Epithelial cell of prostate (primary cell): Measurements from ENCODE around the gene ANKRD13A.
"Not testable (repeated sequence)": the region's sequence is repeated elsewhere in the genome, so short reads cannot be mapped to it uniquely, and the experiment has no call there.

Experiments used
- DNase-seq: peaks from one replicate; pipeline ENCODE4 v3.0.0-alpha.2; 2011; ENCODE audit warnings: low read depth, low spot score
- H3K27ac ChIP-seq: fragments of 450-650 bp; 2 replicates; pipeline ENCODE4 v1.5.1; 2017; ENCODE audit warnings: mild to moderate bottlenecking

ANKRD13A gene

DNA sequence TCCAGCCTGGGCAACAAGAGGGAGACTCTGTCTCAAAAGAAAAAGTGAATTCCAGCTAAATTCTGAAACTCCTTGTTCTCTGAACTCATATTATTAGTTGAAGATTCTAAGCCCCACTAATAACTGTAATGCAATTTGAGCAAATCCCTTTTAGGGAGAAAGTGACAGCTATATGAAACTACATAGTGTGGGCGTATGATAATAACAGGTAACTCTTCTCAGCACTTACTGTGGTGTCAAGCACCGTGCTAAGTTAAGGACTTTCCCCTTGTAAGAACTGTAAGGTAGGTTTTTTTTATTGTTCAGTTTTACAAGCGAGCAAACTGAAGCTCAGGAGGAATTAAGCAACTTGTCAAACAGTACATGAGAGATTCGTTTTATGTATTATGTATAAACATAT lies 5.4 kb downstream of the ANKRD13A start:
- no peak for DNase-seq
- H3K27ac ChIP-seq: no peak overlapping the region

DNA sequence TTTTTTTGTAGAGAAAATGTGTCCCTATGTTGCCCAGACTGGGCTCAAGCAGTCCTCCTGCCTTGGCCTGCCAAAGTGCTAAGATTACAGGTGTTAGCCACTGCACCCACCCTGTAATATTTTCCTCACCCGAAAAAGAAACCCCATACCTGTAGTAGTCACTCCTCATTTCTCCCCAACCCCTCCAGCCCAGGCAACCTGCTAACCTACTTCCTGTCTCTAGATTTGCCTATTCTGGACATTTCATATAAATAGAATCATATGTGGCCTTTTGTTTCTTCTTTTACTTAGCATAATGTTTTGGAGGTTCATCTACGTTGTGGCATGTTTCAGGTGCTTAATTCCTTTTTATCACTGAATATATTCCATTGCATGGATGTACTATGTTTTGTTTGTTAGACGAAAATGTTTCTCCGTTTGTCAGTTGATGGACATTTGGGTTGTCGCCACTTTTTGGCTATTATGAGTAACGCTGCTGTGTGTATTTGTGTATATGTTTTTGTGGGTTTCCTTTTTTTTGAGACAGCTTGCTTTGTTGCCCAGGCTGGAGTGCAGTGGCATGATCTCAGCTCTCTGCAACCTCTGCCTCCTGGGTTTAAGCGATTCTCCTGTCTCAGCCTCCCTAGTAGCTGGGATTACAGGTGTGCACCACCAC lies 6.2 kb downstream of the ANKRD13A start:
- no peak for DNase-seq
- H3K27ac ChIP-seq: no peak overlapping the region

DNA sequence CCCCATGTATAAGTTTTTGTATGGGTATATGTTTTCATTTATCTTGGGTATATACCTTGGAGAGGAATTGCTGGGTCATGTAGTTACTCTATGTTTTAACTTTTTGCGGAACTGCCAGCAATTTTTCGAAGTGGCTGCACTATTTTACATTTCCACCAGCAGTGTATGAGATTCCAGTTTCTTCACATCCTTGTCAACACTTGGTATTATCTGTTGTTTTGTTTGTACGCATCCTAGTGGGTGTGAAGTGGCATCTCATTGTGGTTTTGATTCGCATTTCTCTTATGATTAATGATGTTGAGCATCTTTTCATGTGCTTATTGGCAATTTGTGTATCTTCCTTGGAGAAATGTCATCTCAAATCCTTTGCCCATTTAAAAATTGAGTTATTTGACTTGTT lies 6.9 kb downstream of the ANKRD13A start:
- no peak overlapping the region for H3K27ac ChIP-seq

DNA sequence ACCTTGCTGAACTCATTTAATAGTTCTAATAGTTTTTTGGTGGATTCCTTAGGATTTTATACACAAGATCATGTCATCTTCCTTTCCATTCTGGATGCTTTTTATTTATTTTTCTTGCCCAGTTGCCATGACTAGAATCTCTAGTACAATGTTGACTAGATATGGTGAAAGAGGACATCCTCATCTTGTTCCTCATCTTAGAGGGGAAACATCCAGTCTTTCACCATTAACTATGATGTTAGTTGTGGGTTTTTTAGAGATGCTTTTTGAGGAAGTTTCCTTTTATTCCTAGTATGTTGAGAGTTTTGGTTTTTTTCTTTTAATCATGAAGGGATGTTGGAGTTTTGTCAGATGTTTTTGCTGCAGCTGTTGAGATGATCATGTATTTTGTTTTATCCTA lies 8.7 kb downstream of the ANKRD13A start:
- no peak overlapping the region for H3K27ac ChIP-seq
- no peak for DNase-seq

More for the DNA sequence above, 6.9 kb downstream of the ANKRD13A start:
- DNase-seq: no peak

DNA sequence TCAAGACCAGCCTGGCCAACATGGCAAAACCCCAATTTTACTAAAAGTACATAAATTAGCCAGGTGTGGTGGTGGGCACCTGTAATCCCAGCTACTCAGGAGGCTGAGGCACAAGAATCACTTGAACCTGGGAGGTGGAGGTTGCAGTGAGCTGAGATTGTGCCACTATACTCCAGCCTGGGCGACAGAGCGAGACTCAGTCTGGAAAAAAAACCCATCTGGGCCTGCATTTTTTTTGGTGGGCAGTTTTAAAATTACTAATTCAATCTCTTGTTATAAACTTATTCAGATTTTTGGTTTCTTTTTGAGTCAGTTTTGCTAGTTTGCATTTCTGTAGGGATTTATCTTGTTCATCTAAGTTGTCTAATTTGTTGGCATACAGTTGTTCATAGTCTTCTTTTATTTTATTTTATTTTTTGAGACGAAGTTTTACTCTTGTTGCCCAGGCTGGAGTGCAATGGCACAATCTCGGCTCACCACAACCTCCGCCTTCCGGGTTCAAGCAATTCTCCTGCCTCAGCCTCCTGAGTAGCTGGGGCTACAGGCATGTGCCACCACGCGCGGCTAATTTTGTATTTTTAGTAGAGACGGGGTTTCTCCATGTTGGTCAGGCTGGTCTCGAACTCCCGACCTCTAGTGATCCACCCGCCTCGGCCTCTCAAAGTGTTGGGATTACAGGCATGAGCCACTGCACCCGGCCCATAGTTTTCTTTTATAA lies 9.6 kb downstream of the ANKRD13A start:
- not testable (repeated sequence) for H3K27ac ChIP-seq, DNase-seq

DNA sequence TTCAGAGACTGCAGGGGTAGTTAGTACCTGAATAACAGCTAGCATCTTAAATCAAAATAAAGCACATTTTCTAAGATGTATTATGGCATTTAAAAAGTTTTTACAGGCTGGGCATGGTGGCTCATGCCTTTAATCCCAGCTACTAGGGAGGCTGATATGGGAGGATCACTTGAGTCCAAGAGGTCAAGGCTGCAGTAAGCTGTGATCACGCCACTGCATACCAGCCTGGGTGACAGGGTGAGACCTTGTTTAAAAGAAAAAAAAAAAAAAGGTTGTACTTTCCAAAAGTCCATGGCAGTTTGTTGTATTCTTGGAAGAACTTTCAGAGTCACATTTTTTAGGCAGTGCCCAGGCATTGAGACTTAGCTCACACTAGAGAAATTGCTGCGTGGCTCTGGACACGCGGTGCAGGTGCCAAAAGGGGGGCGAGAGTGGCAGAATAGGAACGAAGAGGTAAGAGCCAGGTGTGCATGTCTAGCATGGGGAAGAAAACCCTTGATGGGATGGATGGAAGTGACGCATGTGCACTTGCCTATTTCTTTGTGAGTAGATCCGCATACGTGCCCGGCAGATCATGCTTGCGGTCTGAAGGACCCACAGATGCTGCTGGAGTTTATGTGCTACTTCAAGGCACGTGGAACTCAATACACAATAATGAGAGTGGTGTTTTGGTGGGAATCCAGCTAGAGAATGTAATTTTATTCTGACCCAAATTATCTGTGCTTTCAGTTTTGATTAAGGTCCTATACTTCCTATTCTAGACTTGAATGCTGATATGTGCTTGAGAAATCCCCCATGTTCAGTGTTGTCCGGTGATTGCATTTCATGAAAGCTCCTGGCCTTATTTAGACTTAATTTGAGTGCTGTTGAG lies 11.9 kb downstream of the ANKRD13A start:
- DNase-seq: no peak
- no peak overlapping the region for H3K27ac ChIP-seq

DNA sequence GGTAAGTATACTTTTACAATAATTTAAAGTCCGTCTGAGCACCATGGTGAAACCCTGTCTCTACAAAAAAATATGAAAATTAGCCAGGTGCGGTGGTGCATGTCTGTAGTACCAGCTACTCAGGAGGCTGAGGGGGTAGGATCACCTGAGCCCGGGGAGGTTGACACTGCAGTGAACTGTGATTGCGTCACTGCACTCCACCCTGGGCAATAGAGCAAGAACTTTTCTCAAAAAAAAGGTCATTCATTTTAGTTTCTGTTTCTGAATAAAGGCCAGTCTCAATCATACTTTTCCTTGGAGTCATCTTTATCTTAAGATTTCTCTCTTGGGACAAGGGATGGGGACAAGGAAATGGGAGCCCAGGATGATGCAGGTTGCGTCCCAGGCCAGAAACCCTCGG lies 12.9 kb downstream of the ANKRD13A start:
- DNase-seq: no peak
- H3K27ac ChIP-seq: no peak overlapping the region

DNA sequence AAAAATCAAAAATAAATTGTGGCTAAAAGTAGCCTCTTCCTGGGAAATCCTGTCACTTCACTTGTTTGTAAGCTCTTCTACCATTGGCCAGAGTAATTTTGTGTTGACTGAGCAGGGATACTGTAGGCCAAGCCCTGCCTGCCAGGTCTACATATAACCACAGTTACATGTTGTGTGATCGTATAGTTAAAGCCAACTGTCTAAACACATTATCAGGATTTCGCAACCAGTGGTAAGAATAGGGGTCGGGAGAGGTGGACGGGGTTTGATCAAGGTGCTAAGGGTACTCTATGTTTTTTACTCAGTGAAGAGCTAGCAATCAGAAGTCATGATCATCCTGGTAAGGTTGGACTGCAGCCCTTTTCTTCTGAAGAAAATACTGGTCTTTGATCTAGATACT lies 13.4 kb downstream of the ANKRD13A start:
- no peak for DNase-seq
- H3K27ac ChIP-seq: no peak overlapping the region

DNA sequence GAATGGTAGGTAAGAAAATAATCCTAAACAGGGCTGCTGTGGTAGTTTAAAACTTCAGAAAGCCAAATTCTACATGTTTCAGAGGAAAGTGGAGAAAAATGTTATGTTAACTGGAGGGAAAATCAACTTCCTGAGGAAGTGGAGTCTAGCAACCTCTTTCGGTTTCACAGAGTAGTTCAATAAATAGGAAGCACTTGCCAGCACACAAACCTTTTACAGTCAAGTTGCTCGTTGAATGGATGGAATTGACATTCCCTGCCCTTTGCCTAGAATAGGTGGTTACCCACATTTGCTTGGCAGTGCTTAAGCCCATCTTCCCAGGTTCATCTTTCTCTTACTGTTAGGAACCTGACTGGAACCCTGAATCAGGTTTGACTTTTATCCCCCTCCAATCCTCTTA lies 15.9 kb downstream of the ANKRD13A start:
- DNase-seq: no peak
- no peak overlapping the region for H3K27ac ChIP-seq

DNA sequence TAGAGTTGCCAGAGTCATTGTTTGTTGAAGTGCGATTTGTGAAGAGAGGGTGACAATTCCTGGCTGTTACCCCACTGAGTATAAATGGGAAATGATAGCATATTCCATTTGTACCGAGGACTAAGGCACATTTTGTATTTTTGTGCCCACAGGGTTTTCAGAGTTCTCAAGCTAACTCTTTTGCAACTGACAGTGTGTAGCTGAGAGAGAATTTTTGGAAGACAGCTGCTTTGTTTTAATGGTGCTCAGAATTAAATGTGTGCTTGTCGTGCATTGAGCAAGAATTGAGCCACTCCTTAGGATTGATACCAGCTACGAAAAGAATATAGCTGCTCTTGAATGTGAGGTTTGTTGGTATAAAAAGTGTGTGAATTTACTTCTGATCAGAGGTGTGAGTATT lies 21.7 kb downstream of the ANKRD13A start:
- no peak overlapping the region for H3K27ac ChIP-seq
- no peak for DNase-seq

DNA sequence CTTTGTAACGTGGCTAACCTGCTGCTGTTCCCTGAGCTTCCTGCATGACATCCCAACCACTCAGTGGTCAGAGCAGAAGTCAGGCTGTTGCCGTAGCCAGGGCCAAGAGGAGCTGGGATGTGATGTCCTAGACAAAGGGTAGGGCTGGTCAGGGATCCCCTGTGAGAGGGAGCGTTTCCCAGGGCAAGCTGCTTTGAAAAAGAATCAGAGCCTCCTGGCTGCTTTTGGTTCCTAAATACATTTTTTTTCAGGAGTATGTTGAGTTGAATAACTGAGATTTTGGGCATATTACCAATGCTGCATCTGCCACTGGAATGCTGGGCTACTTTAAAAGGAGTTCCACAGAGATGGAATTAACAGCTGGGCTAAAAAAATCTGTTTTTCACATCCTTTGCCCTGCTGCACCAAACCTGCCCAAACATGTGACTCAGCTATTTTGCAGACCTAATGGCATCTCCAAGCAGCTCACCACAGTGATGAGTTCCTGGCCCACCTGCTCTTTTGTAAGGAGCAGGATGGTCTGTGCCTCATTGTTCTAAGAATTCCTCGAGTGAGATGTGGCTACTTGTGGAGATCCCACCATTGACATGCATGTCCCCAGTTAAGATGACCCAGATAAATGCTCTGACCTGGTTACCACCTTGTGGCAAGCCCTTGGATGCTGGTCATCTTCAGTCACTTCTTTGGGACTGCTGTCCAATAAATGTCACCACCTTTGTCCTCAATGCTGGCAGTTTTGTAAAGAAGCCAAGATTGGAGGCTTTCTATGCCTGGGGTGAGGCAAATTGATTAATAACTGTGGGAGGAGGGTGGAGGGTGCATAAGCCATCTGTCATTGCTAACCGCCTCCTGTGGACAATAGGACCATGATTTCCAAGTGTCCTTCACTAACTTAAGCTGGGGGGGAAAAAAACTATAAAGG lies 24.1 kb downstream of the ANKRD13A start:
- no peak for DNase-seq
- no peak overlapping the region for H3K27ac ChIP-seq

DNA sequence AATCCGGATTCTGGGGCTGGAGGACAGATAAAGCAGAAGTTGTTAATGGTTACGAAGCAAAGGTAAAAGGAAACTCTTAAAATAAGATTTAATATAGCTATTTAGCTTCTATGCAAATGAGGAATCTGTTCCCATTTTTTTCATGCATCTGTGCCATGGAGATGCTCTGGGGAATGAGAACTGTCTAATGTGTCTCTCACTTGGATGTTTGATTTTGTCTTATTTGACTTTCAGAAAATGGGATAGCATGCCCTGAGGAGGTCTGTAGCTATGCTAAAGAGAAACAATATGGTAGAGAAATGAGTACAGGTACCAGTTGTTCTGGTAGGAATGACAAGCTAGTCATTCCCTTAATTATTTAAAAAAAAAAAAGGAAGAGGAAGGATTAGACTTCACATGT lies 24.8 kb downstream of the ANKRD13A start:
- no peak overlapping the region for H3K27ac ChIP-seq
- no peak for DNase-seq

DNA sequence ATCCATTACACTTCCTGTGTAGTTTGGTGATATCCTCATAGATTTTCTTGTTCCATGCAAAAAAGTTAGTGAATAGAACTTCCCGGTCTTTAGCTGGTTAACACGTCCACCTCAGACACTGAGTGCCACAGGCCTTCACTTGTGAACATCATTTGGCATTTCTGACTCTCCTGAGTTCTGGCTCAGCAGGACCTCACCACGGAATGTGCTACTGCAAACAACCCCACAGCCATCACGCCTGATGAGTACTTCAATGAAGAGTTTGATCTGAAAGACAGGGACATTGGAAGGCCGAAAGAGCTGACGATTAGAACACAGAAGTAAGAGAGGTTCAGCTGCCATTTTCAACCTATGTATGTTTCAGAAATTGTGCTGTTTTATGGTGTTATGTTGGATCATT lies 29.1 kb downstream of the ANKRD13A start:
- no peak overlapping the region for H3K27ac ChIP-seq
- no peak for DNase-seq

DNA sequence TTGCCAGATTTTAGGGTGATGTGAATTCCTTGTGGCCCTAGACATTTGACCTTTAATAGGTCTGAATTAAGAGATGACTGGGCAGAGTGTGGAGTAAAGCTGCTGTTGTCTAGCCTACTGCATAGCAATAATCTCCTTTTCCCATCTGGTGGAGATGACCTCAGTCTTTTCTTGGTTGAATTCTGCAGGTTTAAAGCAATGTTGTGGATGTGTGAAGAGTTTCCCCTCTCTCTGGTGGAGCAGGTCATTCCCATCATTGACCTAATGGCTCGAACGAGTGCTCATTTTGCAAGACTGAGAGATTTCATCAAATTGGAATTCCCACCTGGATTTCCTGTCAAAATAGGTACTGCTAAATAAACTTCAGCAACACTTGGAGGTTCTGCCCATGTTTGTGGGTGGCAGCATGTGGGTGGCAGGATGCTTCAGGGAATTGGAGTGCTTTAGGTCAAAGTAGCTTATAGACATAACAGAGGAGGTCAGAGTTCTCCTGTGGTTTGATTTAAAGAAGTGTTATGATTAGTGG lies 30.1 kb downstream of the ANKRD13A start:
- no peak for DNase-seq
- H3K27ac ChIP-seq: no peak overlapping the region

DNA sequence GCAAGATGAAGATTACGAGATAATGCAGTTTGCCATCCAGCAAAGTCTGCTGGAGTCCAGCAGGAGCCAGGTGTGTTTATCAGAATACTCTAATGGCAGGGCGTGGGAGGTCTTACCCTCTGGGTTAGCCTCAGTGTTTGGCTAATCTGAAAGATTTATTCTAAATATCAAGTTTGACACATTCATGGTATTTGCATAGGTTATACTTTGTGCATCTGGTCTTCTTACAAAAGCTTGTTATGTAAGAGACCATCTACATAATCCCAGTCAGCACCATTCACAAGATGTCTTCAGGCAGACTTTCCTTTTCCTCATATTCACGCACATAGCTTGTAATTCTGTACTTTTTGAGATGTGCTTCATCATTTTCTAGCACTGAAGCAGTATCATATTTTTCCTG lies 34.7 kb downstream of the ANKRD13A start:
- no peak for DNase-seq
- no peak overlapping the region for H3K27ac ChIP-seq

DNA sequence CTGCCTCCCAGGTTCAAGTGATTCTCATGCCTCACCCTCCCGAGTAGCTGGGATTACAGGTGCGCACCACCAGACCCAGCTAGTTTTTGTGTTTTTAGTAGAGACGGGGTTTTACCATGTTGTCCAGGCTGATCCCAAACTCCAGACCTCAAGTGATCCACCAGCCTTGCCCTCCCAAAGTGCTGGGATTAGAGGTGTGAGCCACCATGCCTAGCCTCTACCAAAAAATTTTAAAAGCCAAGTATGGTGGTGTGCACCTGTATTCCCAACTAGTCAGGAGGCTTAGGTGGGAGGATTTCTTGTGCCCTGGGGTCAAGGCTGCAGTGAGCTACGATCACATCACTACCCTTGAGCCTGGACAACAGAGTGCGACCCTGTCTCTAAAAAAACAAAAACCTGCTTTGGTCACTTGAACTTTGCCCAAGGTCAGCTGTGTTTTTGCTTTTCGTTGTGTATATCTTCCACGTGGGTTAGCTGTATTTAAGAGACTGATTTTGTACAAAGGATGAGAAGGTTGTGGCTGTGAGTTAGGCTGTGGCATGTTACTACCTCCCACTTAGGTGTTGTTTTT lies 36.4 kb downstream of the ANKRD13A start:
- H3K27ac ChIP-seq: no peak overlapping the region

DNA sequence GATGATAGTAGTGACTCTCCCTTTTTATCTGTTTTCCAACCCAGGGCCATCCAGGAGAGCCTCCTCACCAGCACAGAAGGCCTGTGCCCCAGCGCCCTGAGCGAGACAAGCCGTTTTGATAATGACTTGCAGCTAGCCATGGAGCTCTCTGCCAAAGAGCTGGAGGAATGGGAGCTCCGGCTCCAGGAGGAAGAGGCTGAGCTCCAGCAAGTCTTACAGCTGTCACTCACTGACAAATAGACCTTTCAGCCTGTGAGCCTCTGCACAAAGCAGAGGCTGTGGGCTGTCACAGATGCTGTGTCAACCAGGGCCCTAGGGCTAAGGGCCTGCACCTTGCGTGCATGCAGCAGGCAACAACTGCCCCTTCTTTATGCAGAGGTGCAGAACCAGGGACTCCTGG lies 38.1 kb downstream of the ANKRD13A start:
- H3K27ac ChIP-seq: no peak overlapping the region
- no peak for DNase-seq

More for the DNA sequence above, 36.4 kb downstream of the ANKRD13A start:
- DNase-seq: no peak

DNA sequence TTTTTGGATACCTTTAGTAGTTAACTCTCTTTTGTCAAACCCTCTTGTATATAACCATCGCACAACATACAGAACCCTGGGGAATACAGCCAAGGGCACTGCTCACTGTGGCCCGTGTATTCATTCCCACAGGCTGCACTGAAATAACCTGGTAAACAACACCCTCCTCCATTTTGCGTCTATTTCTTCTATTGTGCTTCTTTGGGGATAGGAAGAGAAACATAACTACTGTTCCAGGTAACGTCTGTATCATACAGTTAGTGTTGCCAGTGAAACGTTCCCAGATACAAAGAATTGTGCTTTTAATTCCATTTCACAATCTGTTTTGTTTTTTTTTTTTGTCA lies 39.5 kb downstream of the ANKRD13A start:
- no peak for DNase-seq
- H3K27ac ChIP-seq: peak overlapping the region; percentile 97

DNA sequence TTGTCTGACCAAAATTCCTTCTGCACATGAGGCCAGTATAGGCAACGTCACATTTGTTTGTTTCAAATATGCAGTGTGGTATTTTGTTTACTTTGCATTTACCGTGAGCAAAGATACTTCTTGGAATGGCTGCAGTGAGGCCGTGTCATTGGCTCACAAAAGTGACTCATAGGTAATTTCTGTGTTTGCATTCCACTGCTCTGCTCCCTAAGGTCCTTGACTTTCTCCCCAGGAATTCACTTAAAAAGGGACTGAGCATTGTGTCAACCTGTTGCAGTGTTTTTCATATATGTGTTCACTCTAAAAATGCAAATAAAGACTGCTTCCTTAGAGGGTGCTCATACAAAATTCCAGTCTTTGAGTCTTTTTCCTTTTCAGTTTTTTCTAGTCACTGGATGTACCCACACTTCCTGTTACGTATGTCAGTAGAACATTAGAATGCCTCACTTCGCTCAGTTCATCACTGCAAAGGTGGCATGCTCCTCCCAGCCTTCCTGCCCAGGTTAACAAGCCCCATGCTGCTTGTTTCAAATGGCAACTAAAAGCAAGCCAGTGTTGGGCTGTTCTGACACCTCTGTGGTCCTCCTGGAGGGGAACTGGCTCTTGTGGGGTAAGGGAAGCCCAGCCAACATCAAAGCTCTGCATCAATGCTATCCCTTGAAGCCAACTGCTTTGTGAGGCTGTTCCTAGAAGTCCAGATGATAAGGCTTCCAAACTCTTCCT lies 40.0 kb downstream of the ANKRD13A start:
- peak overlapping the region; percentile 97 for H3K27ac ChIP-seq
- peak; percentile 68 for DNase-seq
